GM19395 (cell line): ENCODE results near the gene FNDC10.

ENCODE experiments used
- ATAC-seq: cut with Tn5 transposase; IDR thresholded peaks from one replicate; pipeline ENCODE4 v1.9.1; 2021; ENCODE audit warnings: mild to moderate bottlenecking, moderate library complexity; ENCODE audit not compliant: unreplicated experiment

The FNDC10 gene

DNA sequence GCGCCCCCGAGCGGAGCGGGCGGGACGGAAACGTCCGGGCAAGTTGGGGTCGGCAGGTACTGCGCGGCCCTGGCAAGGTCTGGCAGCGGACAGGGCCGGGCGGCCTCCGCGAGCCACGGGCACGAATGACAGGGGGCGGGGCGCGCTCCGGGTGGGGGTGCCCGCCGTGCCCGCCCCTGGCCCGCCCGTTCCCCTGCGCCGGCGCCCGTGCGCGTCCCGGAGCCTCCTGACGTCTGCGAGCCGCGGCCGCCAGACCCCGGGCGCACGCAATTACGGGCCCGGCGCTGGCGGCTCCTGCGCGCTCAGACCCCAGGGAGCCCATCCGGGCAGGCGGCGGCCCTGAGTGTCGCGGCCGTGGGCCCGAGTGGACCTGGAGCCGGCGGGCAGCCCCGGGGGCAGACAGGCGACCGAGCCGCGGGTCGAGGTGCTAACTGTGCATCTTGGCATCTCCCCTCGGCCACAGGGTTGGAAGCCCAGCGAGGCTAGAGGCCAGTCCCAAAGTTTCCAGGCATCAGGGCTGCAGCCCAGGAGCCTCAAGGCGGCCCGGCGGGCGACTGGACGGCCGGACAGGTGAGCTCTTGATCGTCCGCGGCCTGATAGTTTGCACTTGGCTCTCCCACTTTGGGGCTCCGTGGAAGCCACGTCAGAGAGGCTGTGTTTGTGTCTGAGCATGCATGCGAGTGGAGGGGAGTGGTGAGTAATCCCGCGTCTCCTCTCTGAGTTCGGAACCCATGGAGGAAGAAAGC is 16.3 kb upstream of the FNDC10 start:
- peak; percentile 17 for ATAC-seq

DNA sequence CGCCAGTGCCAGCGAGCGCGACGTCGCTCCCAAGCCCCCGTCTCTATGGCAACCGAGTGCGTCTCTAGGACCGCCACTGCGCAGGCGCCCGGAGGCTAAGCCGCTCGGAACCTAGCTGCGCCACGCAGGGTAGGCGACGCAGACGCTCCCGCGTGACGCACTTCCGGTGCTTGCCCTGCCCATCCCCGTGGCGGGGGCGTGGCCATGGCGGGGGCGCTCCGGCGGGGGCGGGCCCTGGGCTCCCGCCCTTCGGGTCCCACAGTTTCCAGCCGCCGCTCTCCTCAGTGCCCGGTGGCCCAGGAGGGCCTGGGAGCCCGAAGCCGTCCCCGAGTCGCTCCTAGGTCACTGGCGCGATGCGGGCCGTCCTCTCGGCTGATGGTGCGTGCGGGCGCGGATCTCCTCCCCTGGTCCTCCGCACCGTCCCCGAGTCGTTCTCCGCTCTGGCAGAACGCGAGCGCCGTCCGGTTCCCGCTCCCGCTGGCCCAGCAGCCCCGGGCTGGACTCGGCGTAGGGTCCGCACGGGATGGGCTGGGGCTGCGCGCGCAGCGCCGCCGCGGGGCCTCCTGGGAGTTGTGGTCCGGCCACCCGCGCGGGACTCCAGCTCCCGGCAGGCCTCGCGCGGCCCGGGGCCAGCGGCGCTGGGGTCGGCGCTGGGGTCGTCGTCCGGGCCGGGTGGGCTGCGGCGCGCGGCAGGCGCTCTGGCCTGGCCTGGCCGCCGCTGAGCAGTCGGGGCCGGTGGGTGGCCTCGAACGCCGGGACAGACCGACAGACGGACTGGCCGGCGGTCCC is 15.5 kb upstream of the FNDC10 start, which contains the start of gene MIB2:
Gene MIB2 (plus strand): TSS at position 245 of the 789 bp plus-strand sequence. CDS start 7,953 bp downstream, outside the sequence.
- peak; percentile 77 for ATAC-seq

DNA sequence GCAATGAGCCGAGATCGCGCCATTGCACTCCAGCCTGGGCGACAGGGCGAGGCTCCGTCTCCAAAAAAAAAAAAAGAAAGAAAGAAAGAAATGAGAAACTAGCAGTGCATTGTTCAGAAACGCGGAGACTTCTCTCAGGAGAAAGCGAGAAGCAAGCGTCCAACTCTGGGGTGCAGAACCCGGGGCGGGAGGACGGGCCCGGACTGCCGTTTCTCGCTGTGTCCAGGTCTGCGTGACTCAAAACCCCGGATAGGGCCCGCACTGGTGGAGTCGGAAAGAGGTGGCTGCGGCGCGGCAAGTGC is 15.0 kb upstream of the FNDC10 start:
- no peak for ATAC-seq

DNA sequence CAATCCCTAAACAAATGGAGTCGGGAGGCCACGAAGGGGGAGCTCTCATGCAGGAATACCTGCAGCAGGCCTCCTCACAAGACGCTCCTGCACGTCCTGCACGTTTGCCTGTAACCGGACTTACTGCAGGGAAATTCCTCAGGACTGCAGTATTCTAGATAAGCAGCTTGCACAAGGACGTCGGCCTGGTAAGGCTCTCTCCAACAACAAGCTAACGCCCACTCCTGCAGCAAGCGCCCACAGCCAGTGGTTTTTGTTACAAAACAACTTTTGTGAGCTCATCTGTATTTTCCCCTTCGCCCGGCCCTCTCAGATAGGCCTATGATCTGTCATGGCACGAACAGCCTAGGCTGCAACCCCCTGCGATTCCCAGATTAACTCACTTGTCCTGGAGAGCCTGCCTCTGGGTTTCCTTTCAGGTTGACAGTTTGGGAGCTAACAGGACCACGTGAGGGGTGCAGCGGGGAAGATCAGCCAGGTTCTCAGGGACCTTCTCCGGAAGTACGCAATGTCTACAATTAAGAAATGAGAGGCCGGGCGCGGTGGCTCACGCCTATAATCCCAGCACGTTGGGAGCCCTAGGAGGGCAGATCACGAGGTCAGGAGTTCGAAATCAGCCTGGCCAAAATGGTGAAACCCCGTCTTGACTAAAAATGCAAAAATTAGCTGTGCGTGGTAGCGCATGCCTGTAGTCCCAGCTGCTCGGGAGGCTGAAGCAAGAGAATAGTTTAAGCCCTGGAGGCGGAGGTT is 14.4 kb upstream of the FNDC10 start:
- ATAC-seq = no peak

DNA sequence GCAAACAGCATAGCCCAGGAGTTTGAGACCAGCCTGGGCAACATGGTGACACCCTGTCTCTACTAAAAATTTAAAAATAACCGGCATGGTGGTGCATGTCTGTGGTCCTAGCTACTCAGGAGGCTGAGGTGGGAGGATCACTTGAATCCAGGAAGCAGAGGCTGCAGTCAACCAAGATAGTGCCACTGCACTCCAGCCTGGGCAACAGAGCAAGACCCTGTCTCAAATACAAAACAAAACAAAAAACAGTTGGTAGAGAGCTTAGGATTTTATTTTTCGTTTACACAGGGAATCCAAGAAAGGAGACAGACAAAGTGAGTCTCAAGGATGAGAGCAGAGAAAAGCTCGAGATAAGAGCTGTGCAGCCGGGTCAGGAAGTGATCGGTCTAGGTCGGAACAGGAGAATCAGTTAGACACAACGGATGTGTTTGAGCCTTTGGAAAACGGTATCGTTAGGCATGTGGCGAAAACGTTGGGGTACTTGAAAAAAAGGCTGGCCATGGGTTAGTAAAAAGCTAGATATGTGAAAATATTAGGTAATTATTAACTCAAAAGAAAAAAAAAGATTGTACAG is 13.7 kb upstream of the FNDC10 start:
- no peak for ATAC-seq

DNA sequence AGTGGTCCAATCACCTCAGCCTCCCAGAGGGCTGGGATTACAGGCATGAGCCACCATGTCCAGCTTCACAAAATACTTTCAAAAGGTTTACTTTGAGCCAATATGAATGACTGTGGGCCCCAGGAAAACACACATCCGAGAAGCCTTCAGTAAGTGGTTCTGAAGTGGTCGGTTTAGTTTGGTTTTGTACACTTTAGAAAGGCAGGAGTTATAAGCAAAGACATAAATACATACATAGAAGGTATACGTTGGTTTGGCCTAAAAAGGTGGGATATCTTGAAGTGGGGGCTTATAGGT is 12.1 kb upstream of the FNDC10 start:
- no peak for ATAC-seq

DNA sequence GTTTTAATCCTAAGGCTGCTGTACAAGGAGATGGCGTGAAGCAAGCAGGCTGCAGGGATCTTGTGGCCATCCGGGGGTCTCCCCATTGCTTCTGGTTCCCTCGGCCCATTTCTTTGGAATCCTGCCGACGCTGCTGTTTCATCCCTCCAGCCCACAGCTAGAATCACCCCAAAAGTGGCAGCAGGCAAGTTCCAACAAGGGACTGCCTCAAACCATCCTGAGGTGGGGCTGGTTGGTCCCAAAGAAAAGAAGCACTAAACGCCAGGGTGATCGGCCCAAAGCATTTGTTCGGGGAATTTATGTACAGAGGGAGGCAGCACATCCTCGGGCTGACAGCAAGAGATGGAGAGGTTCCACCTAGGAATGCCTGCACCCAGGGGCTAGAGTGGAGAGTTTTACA is 10.9 kb upstream of the FNDC10 start:
- ATAC-seq = no peak

DNA sequence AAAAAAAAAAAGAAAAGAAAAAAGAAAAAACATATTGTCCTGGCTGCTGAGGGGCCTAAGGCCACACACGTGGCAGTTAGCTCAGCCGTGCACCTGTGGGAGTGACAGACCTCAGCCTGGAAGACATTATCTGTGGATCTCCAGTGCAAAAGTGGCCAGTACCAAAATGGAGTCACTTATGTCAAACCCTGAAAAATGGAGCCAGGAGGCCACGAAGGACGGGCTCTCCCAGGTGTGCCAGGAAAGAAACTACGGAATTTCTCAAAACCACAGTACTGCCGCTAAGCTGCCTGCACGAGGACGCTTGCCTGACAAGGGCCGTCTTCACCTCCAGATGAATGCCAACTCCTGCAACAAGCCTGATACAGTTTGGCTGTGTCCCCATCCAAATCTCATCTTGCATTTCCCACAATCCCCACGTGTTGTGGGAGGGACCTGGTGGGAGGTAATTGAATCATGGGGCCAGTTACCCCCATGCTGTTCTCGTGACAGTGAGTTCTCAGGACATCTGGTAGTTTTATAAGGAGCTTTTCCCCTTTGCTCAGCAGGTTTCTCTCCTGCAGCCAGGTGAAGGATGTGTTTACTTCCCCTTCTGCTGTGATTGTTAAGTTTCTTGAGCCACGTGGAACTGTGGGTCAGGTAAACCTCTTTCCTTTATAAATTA is 10.0 kb upstream of the FNDC10 start:
- no peak for ATAC-seq

DNA sequence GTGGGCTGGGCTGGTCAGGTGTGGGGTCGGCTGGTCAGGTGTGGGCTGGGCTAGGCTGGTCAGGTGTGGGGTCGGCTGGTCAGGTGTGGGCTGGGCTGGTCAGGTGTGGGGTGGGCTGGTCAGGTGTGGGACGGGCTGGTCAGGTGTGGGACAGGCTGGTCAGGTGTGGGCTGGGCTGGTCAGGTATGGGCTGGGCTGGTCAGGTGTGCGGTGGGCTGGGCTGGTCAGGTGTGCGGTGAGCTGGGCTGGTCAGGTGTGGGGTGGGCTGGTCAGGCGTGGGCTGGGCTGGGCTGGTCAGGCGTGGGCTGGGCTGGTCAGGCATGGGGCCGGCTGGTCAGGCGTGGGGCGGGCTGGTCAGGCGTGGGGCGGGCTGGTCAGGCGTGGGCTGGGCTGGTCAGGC is 6.3 kb upstream of the FNDC10 start:
- no peak for ATAC-seq

DNA sequence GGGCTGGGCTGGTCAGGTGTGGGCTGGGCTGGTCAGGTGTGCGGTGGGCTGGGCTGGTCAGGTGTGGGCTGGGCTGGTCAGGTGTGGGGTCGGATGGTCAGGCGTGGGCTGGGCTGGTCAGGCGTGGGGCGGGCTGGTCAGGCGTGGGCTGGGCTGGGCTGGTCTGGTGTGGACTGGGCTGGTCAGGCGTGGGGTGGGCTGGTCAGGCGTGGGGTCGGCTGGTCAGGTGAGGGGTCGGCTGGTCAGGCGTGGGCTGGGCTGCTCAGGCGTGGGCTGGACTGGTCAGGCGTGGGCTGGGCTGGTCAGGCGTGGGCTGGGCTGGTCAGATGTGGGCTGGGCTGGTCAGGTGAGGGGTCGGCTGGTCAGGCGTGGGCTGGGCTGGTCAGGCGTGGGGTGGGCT is 5.8 kb upstream of the FNDC10 start:
- no peak for ATAC-seq

DNA sequence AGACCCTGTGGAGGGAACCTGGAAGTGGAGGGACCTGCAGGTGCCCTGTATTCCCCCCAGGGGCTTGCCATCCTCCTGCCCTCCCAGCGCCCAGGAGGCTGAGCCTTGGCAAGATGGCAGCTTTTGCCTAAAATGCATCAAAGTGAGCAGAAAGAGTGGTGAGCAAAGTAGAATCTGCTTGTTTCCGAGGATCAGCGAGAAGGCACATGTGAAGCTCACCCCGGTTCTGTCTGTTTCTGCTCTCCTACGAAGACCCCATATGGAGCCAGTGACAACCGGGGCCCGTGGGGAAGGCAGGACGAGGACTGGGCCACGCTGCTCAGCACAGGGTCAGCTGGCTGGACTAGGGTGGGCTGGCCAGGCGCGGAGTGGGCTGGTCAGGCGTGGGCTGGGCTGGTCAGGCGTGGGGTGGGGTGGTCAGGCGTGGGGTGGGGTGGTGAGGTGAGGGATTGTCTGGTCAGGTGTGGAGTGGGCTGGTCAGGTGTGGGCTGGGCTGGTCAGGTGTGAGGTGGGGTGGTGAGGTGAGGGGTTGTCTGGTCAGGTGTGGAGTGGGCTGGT is 5.2 kb upstream of the FNDC10 start:
- ATAC-seq = no peak

DNA sequence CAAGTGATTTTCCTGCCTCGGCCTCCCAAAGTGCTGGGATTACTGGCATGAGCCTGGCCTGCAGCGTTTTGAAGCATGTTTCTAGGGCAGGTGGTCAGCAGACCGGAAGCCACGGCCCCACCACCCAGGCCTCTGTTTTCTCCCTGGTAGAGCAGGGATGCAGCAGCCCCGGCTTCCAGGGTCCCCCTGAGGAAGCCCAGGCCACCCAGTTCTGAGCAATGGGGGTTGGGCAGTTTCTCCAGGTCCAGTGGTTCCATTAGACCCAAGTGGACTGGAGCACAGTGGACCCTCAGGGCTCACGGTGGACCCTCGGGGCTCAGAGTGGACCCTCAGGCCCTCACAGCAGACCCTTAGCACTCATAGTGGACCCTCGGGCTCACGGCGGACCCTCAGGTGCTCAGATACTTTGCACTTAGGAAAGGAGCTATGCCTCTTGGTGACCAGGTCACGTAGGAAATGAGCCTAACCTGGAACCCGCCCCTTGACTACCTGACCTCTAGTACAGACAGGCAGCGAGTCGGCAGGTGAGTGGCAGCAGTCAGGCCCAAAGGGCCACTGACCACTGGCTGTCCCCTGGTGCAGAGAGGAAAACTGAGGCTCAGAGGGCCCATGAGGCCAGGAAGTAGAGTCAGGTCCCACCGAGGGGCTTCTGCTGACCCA is 4.6 kb upstream of the FNDC10 start:
- no peak for ATAC-seq

DNA sequence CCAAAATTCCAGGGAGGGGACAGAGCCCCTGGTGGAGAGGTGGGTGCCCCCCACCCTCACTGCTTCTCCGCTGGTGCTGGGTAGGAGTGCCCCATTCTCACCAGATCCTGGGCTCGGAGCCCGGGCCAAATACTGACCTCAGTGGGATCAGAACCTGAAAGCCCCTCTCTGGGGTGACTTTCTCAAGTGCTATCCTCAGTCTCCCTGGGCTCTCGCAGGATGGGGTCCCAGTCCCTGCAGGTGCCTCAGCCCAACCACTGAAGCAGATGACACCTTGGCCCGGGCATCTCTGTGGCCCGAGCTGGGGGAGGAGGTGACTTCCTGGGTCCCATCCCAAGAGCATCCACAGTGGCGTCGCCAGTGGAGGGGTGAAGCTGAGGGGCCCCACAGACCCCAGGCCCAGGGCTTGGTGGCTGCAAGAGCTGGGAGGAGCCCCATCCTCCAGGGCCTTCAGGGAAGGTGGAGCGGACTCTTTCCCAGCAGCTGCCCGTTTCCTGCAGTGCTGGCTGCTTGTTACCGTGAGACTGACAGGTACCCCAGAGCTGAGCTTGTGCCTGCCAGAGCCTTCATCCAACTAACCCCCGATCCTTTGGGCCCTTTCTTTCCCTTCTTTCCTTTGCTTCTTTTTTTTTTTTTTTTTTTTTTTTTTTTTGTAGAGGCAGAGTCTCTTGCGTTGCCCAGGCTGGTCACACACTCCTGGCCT is 3.9 kb upstream of the FNDC10 start:
- no peak for ATAC-seq

DNA sequence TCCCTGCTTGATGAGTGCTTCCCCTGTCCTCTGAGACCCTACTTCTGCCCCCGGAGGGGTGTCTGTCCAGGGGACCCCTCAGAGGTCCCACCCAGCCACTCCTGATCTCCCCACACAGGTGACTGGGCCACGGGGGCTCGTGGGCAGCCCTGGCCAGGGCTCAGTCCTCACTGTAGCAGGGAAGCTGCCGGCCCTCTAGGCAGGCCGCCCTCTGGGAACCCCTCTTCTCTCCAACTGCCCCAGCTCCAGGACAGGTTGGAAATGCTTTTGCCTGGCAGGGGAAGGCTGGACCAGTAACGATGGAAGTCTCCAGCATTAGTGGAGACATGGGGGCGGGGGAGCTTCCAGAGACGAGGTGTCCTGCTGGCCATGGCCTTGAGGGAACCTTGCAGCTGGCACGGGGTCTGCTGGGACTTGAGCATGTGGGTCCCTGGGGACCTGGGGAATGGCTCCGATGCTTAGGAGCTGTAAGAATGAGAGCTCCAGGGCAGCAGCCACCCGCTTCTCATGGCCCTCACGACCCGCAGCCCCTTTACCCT is 3.1 kb upstream of the FNDC10 start:
- no peak for ATAC-seq

DNA sequence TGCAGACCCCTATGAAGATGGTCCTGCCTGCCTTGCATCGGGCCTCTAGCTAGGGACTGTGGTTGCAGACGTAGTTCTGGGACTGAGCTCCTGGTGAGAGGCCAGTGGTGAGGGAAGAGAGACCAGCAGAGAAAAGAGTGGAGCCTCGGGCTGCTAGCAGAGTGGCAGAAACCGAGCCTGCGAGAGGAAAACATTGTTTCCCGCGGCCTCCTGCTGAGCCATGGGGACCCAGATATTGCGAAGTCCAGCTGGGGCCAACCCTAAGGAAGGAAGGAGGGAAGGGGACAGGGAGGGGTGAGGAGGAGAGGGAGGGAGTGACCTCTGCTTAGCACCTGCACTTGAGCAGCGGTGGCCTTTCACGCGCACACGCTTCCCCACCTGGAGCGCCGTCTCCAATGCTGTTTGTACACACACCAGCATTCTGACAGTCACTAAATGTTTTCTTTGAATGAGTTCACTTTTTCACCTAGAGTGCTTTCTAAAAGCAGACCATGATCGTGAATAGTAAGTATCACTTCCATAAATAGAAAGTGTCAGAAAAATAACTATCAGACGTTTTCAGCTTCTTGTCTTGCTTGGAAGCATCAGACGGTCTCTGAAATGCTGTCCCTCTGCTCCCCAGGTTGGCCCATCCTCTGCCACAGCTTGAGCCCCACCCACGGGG is 2.5 kb upstream of the FNDC10 start:
- no peak for ATAC-seq

DNA sequence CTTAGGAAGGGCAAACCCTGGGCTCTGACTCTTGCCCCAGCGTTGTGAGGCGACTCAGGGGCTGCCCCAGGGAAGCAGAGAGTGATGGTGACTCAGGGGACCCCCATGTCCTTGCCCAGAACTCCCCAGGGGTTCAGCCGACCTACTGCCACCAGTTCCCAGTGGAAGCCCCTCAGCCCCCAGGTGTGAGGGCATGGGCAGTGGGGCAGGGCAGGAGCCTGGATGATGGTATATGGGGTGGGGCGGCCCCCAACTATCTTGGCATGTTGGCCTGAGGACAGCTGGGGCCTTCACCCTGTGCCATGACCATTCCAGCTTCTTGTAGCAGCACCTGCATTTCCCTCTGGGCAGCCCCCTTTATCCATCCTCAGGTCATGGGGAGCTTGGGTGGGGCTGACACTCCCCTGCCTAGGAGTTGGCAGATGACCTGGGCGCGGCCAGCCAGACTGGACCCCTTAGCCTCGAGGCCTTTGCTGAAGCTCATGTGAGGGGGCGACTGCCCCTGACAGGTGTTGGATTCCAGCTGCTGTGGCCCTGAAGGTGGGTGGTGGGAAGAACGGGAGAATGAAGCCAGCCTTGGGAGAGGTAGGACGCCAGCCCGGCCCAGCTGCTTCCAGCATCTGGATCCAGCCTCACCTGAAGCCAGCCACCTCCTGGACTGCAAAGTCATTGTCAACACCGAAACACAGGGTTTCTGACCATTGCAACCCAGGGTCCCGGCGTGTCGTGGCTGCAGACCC is 1.8 kb upstream of the FNDC10 start:
- no peak for ATAC-seq

DNA sequence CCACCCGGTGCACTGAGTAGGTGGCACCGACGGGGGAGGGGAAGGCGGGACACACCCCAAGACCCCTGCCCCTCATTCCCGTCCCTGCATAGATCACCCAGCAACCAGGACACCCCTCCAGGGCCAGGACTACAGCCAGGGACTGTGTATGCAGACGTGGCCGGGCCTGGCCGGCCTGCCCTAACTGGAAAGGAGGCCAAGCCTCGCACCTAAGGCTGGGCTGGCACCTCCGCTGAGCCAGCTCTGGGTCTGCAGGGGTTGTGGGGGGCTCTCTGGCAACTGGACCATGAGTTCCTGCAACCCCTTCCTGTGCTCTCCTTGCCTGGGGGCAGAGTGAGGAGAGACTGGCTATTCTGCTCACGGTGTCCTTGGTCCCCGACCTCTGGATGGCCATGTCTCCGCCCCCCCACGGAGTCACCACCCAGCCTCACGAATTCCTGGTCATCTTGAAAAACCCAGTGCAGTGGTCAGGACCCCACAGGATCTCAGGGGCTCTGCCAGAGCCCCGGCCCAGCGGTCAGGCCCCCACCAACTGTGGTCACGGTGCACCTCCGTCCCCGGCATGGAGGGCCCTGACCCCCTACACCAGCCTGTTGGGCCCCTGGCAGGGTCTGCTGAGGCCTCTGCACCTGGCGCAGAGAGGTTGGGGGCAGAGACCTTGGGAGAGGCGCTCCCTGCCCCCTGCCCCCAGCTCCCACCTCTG is 1.1 kb upstream of the FNDC10 start:
- no peak for ATAC-seq
